LNCaP clone FGC (cell line): ENCODE data around the gene FAM83D.
A peak's percentile ranks its signal among the peaks of the same experiment; 100 is the strongest.

Experiments used
- DNase-seq: peaks from one replicate; pipeline ENCODE4 v3.0.0-alpha.2; 2011; ENCODE audit warnings: low read depth
- H3K4me3 ChIP-seq: 2 replicates; pipeline ENCODE4 v1.5.1; 2011; ENCODE audit warnings: mild to moderate bottlenecking, low read depth, low read length, control low read depth
- CTCF ChIP-seq: IDR thresholded peaks from 2 replicates; pipeline ENCODE4 v1.5.1; 2012; ENCODE audit warnings: mild to moderate bottlenecking; ENCODE audit not compliant: control insufficient read depth, insufficient read depth; ENCODE audit errors: extremely low read depth

FAM83D gene

GRCh38 chr20:38883081-38883980 lies 42.9 kb upstream of the FAM83D start:
- TF ChIP-seq CTCF = no peak
- no peak for DNase-seq
- H3K4me3 ChIP-seq = no peak overlapping the region

- no peak overlapping the region for H3K4me3 ChIP-seq
- DNase-seq = peak; percentile 23
- no peak for TF ChIP-seq CTCF
Observed at GRCh38 chr20:38883981-38884733, 42.1 kb upstream of the FAM83D start.

GRCh38 chr20:38885357-38885756 lies 40.9 kb upstream of the FAM83D start:
- DNase-seq = no peak
- TF ChIP-seq CTCF = no peak
- H3K4me3 ChIP-seq = no peak overlapping the region

GRCh38 chr20:38888059-38888831 lies 38.0 kb upstream of the FAM83D start:
- no peak for TF ChIP-seq CTCF
- DNase-seq = no peak
- H3K4me3 ChIP-seq = no peak overlapping the region

GRCh38 chr20:38889050-38889449 lies 37.2 kb upstream of the FAM83D start:
- TF ChIP-seq CTCF = no peak
- H3K4me3 ChIP-seq = no peak overlapping the region
- no peak for DNase-seq

GRCh38 chr20:38889792-38890496 lies 36.3 kb upstream of the FAM83D start:
- no peak for DNase-seq
- no peak overlapping the region for H3K4me3 ChIP-seq
- TF ChIP-seq CTCF = no peak
